ENCODE results near the gene LMOD1. TPM values are rescaled to one million over a fixed set of nuclear protein-coding genes. Genes with fewer than 3 reads are reported as not detected.

LMOD1 gene
- total RNA-seq, 6 experiments from 2014 or later = 1.1 to 3.5 (median 2.1) TPM

DNA sequence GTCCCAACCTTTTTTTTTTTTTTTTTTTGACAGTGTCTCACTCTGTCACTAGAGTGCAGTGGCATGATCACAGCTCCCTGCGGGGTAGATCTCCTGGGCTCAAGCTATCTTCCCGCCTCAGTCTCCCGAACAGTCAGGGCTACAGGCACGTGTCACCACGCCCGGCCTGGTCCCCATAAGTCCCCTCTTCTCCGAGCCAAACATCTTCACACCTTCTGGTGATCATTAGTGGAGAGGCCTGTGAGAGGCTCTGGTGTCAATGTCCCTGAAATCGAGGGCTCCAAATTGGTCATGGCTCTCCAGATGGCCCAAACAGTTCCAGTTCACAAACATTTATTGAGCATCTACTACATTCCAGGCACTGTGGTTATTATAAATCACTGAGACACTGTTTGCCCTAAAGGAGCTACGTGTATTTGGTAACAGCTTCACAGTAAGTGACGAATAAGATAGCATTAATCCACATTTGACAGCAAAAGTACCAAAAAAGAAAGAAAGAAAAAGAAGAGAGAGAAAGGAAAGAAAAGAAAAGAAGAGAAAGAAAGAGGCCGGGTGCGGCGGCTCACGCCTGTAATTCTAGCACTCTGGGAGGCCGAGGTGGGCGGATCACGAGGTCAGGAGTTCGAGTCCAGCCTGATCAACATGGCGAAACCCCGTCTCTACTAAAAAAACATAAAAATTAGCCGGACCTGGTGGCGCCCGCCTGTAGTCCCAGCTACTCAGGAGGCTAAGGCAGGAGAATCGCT lies 8.1 kb upstream of the LMOD1 start:
- intact Hi-C loops (cut with DNase I) = no loop called here
- TF ChIP-seq POLR2A (IDR thresholded peaks at IDR 0.05) = no peak
- TF ChIP-seq, protein P1, sequence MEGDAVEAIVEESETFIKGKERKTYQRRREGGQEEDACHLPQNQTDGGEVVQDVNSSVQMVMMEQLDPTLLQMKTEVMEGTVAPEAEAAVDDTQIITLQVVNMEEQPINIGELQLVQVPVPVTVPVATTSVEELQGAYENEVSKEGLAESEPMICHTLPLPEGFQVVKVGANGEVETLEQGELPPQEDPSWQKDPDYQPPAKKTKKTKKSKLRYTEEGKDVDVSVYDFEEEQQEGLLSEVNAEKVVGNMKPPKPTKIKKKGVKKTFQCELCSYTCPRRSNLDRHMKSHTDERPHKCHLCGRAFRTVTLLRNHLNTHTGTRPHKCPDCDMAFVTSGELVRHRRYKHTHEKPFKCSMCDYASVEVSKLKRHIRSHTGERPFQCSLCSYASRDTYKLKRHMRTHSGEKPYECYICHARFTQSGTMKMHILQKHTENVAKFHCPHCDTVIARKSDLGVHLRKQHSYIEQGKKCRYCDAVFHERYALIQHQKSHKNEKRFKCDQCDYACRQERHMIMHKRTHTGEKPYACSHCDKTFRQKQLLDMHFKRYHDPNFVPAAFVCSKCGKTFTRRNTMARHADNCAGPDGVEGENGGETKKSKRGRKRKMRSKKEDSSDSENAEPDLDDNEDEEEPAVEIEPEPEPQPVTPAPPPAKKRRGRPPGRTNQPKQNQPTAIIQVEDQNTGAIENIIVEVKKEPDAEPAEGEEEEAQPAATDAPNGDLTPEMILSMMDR (IDR thresholded peaks at IDR 0.05) = no peak
- Histone ChIP-seq H3K9me3 (no peaks in the 10 kb centered on the region), H3K27me3 (no peaks in the 10 kb centered on the region), H3K27ac (peak overlapping the region; percentile 68 to 78 (median 72)), H3K4me1 (peaks cover 0 to 11% (median 0%) of the 10 kb centered on the region in 4 donors), H3K4me3 (peak overlapping the region; percentile 76 to 95 (median 91)), H3K36me3 (peaks cover 0 to 26% (median 12%) of the 10 kb centered on the region in 4 donors)
- 43% methylated on average over 18 of the region's 24 CpGs for WGBS (ENCODE audit: insufficient coverage, low coverage, low lambda C conversion rate, missing lambda C conversion rate)
- DNase-seq (no peak), ATAC-seq (no peak)

DNA sequence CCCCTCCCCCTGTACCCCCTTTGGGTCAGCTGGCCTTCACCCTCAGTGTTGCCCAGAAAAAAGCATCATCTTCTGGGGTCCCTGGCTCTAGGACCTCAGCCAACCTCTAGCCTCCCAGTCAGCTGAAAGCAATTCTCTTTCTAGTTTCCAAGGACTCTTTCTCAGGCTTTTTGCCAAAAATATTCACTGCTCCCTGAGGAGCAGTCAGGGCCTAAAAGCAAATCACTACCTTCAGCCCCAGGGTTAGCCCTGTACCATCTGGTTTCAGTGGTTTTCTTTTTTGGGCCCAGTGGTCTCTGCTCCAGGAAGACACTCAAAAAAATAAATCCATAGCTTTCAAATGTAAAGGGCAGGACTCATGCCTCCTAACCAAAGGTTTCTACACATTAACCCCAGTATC lies 3.1 kb upstream of the LMOD1 start:
- Histone ChIP-seq H3K4me1 (no peaks in the 10 kb centered on the region), H3K36me3 (no peaks in the 10 kb centered on the region), H3K27ac (no peak overlapping the region), H3K9me3 (no peaks in the 10 kb centered on the region), H3K4me3 (no peak overlapping the region), H3K27me3 (no peaks in the 10 kb centered on the region)
- no peak for DNase-seq
- intact Hi-C loops (cut with DNase I) = no loop called here
- TF ChIP-seq POLR2A (IDR thresholded peaks at IDR 0.05) = no peak
- TF ChIP-seq, protein P1 (IDR thresholded peaks at IDR 0.05) = no peak
- ATAC-seq = no peak

DNA sequence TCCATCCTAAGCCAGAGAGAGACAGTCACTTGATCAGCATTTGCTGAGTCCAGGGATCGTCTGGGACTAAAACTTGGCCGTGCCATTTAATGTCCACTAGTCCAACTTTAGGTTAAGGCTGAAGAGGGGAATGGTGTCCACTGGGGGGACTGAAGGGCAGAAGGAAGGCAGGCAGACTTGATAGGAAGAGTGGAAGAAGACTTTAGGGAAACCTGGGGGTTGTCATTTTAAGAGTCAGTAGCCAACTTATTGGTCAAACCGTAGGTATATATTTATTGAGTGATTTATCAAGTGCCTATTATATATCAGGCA lies 1.3 kb upstream of the LMOD1 start:
- ATAC-seq (no peak), DNase-seq (no peak)
- Histone ChIP-seq H3K36me3 (no peaks in the 10 kb centered on the region), H3K9me3 (no peaks in the 10 kb centered on the region), H3K4me1 (no peaks in the 10 kb centered on the region), H3K4me3 (no peak overlapping the region), H3K27me3 (no peaks in the 10 kb centered on the region), H3K27ac (no peak overlapping the region)
- no peak for TF ChIP-seq POLR2A (IDR thresholded peaks at IDR 0.05)
- TF ChIP-seq, protein P1 (IDR thresholded peaks at IDR 0.05) = no peak
- WGBS (ENCODE audit: insufficient coverage, low coverage, low lambda C conversion rate, missing lambda C conversion rate) = 26% methylated on average over 3 of the region's 3 CpGs
- intact Hi-C loops (cut with DNase I) = no loop called here

DNA sequence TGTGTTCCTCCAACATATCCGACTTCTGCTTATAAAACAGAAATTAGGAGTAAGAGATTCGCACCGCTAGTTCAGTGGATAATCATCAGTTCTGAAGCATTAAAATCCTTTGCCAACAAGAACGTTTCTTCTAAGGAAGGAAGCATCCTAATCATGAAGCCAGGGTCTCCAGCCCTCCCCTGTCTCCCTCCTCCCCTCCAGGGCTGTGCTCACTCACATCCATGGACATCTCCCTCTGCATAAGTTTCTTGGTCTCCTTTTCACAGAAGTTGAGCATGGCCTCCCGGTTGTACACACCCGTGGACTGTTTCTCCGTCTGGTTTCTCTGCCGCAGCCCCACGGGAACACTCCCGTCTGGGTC lies 505 bp downstream of the LMOD1 start:
- DNase-seq = no peak
- H3K27me3 ChIP-seq = no peaks in the 10 kb centered on the region
- TF ChIP-seq, protein P1 (IDR thresholded peaks at IDR 0.05) = no peak
- no peak for TF ChIP-seq POLR2A (IDR thresholded peaks at IDR 0.05)
- H3K36me3 ChIP-seq = no peaks in the 10 kb centered on the region
- H3K27ac ChIP-seq = no peak overlapping the region
- no peak for ATAC-seq
- intact Hi-C loops (cut with DNase I) = no loop called here
- H3K4me1 ChIP-seq = no peaks in the 10 kb centered on the region
- no peaks in the 10 kb centered on the region for H3K9me3 ChIP-seq
- H3K4me3 ChIP-seq = peak overlapping the region in 2 of 3 donors; percentile 31 to 39
- WGBS (ENCODE audit: insufficient coverage, low coverage, low lambda C conversion rate, missing lambda C conversion rate) = 23% methylated on average over 8 of the region's 10 CpGs

DNA sequence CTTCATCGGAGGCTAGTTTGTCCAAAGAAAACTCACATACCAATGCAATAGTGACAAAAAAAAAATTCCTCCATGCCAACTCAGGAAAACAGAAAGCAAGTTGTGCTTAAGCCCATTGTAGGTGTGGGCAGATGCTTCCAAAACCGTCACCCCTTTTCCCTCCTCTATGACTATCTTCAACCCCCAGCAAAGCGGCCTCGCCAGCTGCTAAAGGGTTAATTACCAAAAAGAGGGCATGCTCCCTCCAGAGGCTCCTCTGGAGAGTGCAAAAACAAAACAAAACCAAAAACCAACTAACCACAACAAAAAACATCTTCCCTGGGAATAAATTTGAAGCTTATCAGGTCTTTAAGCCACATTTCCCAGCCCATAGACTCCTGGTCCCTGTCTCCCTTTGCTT lies 1.2 kb downstream of the LMOD1 start:
- no peak for ATAC-seq
- H3K4me1 ChIP-seq = no peaks in the 10 kb centered on the region
- WGBS (ENCODE audit: insufficient coverage, low coverage, low lambda C conversion rate, missing lambda C conversion rate) = 55% methylated on average over 4 of the region's 4 CpGs
- no peak for TF ChIP-seq POLR2A (IDR thresholded peaks at IDR 0.05)
- TF ChIP-seq, protein P1 (IDR thresholded peaks at IDR 0.05) = peak in 1 of 4 donors; percentile 12
- H3K4me3 ChIP-seq = peak overlapping the region; percentile 2 to 39 (median 31)
- intact Hi-C loops (cut with DNase I) = no loop called here
- no peak overlapping the region for H3K27ac ChIP-seq
- no peaks in the 10 kb centered on the region for H3K27me3 ChIP-seq
- H3K9me3 ChIP-seq = no peaks in the 10 kb centered on the region
- no peak for DNase-seq
- no peaks in the 10 kb centered on the region for H3K36me3 ChIP-seq
